T follicular helper cell (primary cell): Measurements from ENCODE around the gene GALNT7.

Experiments used
- DNase-seq: peaks from one replicate; pipeline ENCODE4 v3.0.0-alpha.2; 2020; ENCODE audit warnings: low read depth

Gene GALNT7

GRCh38 chr4:173345648-173346047 is 177.0 kb downstream of the GALNT7 start:
- no peak for DNase-seq

- DNase-seq: no peak
Measured at GRCh38 chr4:173346074-173346473, 177.5 kb downstream of the GALNT7 start.

GRCh38 chr4:173347467-173347866 is 178.9 kb downstream of the GALNT7 start:
- DNase-seq: no peak

GRCh38 chr4:173357939-173358338 is 189.3 kb downstream of the GALNT7 start:
- no peak for DNase-seq

- no peak for DNase-seq
Measured at GRCh38 chr4:173360587-173361221, 192.1 kb downstream of the GALNT7 start.

- DNase-seq: no peak
Measured at GRCh38 chr4:173362666-173363065, 194.1 kb downstream of the GALNT7 start.

GRCh38 chr4:173365359-173365996 is 196.9 kb downstream of the GALNT7 start:
- DNase-seq: no peak

- no peak for DNase-seq
Measured at GRCh38 chr4:173367285-173367684, 198.7 kb downstream of the GALNT7 start.

GRCh38 chr4:173367946-173368345 is 199.3 kb downstream of the GALNT7 start:
- DNase-seq: no peak

- DNase-seq: peak; percentile 41
Measured at GRCh38 chr4:173370130-173370476, 201.5 kb downstream of the GALNT7 start.

- DNase-seq: peak; percentile 96
Measured at GRCh38 chr4:173370477-173371291, 202.1 kb downstream of the GALNT7 start, which contains the start of gene SAP30. TSS of gene SAP30 (plus strand) at chr4:173370954. CDS start at chr4:173371183, 229 bp downstream.

GRCh38 chr4:173371292-173372192 is 202.9 kb downstream of the GALNT7 start:
- peak; percentile 21 for DNase-seq
